ENCODE measurements around the gene RYR2.

Gene RYR2

DNA sequence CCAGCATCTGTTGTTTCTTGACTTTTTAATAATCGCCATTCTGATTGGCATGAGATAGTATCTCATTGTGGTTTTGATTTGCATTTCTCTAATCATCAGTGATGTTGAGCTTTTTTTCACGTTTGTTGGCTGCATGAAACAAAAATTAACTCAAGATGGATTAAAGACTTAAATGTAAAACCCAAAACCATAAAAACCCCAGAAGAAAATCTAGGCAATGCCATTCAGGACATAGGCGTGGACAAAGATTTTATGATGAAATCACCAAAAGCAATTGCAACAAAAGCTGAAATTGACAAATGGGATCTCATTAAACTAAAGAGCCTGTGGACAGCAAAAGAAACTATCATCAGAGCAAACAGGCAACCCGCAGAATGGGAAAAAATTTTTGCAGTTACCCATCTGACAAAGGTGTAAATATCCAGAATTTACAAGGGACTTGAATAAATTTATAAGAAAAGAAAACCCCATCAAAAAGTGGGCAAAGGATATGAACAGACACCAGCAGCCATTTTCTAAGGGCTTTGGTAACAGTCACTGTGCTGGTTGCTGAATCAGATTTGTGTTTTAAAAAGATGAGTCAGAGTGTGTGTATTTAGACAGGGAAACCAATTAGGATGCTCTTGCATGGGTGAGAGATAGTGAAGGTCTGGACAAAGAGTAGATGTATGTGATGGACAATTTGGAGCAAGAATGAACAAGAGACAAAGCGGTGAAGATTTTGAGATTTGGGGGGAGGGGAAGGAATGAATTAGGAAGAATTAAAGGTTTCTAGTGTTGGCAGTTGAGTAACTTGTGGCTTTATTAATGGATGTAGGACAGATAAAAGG is 110.7 kb downstream of the RYR2 start:
- no peak for ATAC-seq
- TF ChIP-seq, protein P1, sequence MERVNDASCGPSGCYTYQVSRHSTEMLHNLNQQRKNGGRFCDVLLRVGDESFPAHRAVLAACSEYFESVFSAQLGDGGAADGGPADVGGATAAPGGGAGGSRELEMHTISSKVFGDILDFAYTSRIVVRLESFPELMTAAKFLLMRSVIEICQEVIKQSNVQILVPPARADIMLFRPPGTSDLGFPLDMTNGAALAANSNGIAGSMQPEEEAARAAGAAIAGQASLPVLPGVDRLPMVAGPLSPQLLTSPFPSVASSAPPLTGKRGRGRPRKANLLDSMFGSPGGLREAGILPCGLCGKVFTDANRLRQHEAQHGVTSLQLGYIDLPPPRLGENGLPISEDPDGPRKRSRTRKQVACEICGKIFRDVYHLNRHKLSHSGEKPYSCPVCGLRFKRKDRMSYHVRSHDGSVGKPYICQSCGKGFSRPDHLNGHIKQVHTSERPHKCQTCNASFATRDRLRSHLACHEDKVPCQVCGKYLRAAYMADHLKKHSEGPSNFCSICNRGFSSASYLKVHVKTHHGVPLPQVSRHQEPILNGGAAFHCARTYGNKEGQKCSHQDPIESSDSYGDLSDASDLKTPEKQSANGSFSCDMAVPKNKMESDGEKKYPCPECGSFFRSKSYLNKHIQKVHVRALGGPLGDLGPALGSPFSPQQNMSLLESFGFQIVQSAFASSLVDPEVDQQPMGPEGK (CRISPR knock-in tag; IDR thresholded peaks at IDR 0.05; ENCODE audit: borderline replicate concordance): no peak
- TF ChIP-seq ZNF565 (CRISPR knock-in tag; conservative IDR thresholded peaks at IDR 0.05; ENCODE audit: low read depth) (no peak), ESRRG (CRISPR knock-in tag; IDR thresholded peaks at IDR 0.05) (no peak), BACH2 (CRISPR knock-in tag; IDR thresholded peaks at IDR 0.05; ENCODE audit: borderline replicate concordance) (no peak), CSDC2 (CRISPR knock-in tag; IDR thresholded peaks at IDR 0.05) (no peak), OSR1 (CRISPR knock-in tag; IDR thresholded peaks at IDR 0.05) (no peak), TCF4 (CRISPR knock-in tag; IDR thresholded peaks at IDR 0.05; ENCODE audit: borderline replicate concordance) (no peak), ZFP30 (CRISPR knock-in tag; IDR thresholded peaks at IDR 0.05) (no peak), PPARA (CRISPR knock-in tag; IDR thresholded peaks at IDR 0.05; ENCODE audit: borderline replicate concordance) (no peak)
- TF ChIP-seq, protein P2, sequence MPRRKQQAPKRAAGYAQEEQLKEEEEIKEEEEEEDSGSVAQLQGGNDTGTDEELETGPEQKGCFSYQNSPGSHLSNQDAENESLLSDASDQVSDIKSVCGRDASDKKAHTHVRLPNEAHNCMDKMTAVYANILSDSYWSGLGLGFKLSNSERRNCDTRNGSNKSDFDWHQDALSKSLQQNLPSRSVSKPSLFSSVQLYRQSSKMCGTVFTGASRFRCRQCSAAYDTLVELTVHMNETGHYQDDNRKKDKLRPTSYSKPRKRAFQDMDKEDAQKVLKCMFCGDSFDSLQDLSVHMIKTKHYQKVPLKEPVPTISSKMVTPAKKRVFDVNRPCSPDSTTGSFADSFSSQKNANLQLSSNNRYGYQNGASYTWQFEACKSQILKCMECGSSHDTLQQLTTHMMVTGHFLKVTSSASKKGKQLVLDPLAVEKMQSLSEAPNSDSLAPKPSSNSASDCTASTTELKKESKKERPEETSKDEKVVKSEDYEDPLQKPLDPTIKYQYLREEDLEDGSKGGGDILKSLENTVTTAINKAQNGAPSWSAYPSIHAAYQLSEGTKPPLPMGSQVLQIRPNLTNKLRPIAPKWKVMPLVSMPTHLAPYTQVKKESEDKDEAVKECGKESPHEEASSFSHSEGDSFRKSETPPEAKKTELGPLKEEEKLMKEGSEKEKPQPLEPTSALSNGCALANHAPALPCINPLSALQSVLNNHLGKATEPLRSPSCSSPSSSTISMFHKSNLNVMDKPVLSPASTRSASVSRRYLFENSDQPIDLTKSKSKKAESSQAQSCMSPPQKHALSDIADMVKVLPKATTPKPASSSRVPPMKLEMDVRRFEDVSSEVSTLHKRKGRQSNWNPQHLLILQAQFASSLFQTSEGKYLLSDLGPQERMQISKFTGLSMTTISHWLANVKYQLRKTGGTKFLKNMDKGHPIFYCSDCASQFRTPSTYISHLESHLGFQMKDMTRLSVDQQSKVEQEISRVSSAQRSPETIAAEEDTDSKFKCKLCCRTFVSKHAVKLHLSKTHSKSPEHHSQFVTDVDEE (CRISPR knock-in tag; IDR thresholded peaks at IDR 0.05): no peak
- TF ChIP-seq, protein P3, sequence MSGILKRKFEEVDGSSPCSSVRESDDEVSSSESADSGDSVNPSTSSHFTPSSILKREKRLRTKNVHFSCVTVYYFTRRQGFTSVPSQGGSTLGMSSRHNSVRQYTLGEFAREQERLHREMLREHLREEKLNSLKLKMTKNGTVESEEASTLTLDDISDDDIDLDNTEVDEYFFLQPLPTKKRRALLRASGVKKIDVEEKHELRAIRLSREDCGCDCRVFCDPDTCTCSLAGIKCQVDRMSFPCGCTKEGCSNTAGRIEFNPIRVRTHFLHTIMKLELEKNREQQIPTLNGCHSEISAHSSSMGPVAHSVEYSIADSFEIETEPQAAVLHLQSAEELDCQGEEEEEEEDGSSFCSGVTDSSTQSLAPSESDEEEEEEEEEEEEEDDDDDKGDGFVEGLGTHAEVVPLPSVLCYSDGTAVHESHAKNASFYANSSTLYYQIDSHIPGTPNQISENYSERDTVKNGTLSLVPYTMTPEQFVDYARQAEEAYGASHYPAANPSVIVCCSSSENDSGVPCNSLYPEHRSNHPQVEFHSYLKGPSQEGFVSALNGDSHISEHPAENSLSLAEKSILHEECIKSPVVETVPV (CRISPR knock-in tag; IDR thresholded peaks at IDR 0.05): no peak
- TF ChIP-seq, protein P4, sequence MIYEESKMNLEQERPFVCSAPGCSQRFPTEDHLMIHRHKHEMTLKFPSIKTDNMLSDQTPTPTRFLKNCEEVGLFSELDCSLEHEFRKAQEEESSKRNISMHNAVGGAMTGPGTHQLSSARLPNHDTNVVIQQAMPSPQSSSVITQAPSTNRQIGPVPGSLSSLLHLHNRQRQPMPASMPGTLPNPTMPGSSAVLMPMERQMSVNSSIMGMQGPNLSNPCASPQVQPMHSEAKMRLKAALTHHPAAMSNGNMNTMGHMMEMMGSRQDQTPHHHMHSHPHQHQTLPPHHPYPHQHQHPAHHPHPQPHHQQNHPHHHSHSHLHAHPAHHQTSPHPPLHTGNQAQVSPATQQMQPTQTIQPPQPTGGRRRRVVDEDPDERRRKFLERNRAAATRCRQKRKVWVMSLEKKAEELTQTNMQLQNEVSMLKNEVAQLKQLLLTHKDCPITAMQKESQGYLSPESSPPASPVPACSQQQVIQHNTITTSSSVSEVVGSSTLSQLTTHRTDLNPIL (CRISPR knock-in tag; IDR thresholded peaks at IDR 0.05; ENCODE audit: low read depth): no peak

DNA sequence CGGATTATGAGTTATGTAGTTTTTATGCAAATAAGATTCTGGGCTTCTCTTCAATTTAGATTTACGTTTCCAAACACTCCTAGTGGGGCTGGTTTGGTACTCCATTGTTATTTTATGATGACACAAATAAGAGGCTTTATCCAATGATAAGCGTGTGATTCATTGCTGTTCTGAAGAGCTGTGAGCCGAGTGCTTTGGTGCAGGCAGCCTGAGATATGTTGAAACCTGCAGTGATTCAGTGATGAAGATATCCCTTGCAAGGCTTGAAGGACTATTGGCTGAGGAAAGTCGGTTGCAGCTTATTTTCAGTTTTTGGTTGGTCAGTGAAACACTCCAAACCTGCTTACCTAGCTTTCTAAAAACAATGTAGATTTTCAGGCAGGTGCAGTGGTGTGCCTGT is 112.2 kb downstream of the RYR2 start:
- TF ChIP-seq PPARA (CRISPR knock-in tag; IDR thresholded peaks at IDR 0.05; ENCODE audit: borderline replicate concordance) (no peak), BACH2 (CRISPR knock-in tag; IDR thresholded peaks at IDR 0.05; ENCODE audit: borderline replicate concordance) (no peak), ISL1 (CRISPR knock-in tag; IDR thresholded peaks at IDR 0.05) (peak; percentile 39), ZC3H10 (CRISPR knock-in tag; IDR thresholded peaks at IDR 0.05) (no peak), ZNF565 (CRISPR knock-in tag; conservative IDR thresholded peaks at IDR 0.05; ENCODE audit: low read depth) (no peak)
- no peak for ATAC-seq

DNA sequence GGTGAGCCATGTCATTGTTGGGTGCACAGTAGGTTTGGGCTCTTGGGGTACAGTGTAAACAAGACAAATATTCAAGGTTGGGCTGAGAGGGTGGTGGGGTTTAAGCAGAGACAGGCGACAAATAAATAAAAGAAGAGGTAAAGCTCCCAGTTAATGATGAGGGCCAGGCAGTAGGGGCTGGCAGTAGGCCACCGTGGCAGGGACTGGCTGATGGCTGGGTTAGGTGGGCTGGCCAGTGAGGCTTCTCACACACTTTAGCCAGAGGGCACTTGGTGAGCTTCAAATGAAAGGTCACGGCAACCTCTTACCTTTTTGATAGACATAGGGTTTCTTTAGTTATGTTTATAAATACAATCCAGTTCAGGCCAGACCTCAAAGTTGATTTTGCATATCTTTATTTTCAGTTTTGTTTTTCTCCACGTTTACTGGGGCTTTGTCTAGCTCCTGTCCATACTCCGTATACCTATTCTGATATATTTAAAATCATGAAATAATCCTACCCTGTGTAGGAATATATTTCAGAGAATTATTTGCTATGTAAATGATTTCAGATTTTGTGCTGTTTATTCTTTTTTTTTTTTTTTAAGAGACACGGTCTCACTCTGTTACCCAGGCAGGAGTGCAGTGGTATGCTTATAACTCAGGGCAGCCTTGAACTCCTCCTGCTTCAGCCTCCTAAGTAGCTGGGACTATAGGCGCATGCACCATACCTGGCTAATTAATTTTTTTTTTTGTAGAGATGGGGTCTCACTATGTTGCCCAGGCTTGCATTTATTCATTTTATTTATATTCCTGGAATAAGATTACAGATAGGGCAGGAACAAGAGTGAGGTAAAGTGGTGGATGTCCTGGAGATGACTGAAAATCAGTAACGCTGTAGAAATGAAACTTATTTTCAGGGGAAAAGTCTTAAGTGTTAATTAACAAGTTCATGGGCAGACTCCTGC is 122.7 kb downstream of the RYR2 start:
- ATAC-seq: no peak
- TF ChIP-seq TCF4 (CRISPR knock-in tag; IDR thresholded peaks at IDR 0.05; ENCODE audit: borderline replicate concordance) (no peak), SNAI2 (CRISPR knock-in tag; IDR thresholded peaks at IDR 0.05) (no peak), GLIS3 (CRISPR knock-in tag; IDR thresholded peaks at IDR 0.05) (no peak), ZFP3 (CRISPR knock-in tag; IDR thresholded peaks at IDR 0.05) (no peak), ZNF8 (CRISPR knock-in tag; IDR thresholded peaks at IDR 0.05) (no peak), ESRRG (CRISPR knock-in tag; IDR thresholded peaks at IDR 0.05) (no peak), ISL1 (CRISPR knock-in tag; IDR thresholded peaks at IDR 0.05) (no peak), ARNTL (CRISPR knock-in tag; IDR thresholded peaks at IDR 0.05; ENCODE audit: borderline replicate concordance, low read depth) (no peak), ZNF70 (CRISPR knock-in tag; IDR thresholded peaks at IDR 0.05) (no peak), ZNF565 (CRISPR knock-in tag; conservative IDR thresholded peaks at IDR 0.05; ENCODE audit: low read depth) (no peak), BACH2 (CRISPR knock-in tag; IDR thresholded peaks at IDR 0.05; ENCODE audit: borderline replicate concordance) (no peak), PPARA (CRISPR knock-in tag; IDR thresholded peaks at IDR 0.05; ENCODE audit: borderline replicate concordance) (no peak), ZFP30 (CRISPR knock-in tag; IDR thresholded peaks at IDR 0.05) (no peak)
- TF ChIP-seq, protein P5, sequence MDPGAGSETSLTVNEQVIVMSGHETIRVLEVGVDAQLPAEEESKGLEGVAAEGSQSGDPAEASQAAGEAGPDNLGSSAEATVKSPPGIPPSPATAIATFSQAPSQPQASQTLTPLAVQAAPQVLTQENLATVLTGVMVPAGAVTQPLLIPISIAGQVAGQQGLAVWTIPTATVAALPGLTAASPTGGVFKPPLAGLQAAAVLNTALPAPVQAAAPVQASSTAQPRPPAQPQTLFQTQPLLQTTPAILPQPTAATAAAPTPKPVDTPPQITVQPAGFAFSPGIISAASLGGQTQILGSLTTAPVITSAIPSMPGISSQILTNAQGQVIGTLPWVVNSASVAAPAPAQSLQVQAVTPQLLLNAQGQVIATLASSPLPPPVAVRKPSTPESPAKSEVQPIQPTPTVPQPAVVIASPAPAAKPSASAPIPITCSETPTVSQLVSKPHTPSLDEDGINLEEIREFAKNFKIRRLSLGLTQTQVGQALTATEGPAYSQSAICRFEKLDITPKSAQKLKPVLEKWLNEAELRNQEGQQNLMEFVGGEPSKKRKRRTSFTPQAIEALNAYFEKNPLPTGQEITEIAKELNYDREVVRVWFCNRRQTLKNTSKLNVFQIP (CRISPR knock-in tag; IDR thresholded peaks at IDR 0.05; ENCODE audit: borderline replicate concordance, low read depth): no peak
- TF ChIP-seq, protein P3 (CRISPR knock-in tag; IDR thresholded peaks at IDR 0.05): no peak
